Fibroblast of lung (primary cell): ENCODE data around the gene SYT8.

ENCODE experiments used
- CTCF ChIP-seq, 2 donors: IDR thresholded peaks in 1 of 2; conservative IDR thresholded peaks in 1 of 2; 1 replicate in 1 of 2; 2 replicates in 1 of 2; pipeline ENCODE4 v1.5.1; 2011 to 2012; ENCODE audit warnings: low read length in 2 of 2, control low read depth in 1 of 2, inconsistent platforms in 1 of 2, low read depth in 1 of 2, mild to moderate bottlenecking in 1 of 2
- EZH2 ChIP-seq: IDR thresholded peaks from 2 replicates; pipeline ENCODE4 v1.5.1; 2012; ENCODE audit warnings: low read length, control low read depth, mild to moderate bottlenecking; ENCODE audit errors: missing control alignments

GRCh38 chr11:1845561-1846452 is 11.0 kb downstream of the SYT8 start:
- TF ChIP-seq CTCF (conservative IDR thresholded peaks at IDR 0.05 in 1 of 2, IDR thresholded peaks at IDR 0.05 in 1 of 2; ENCODE audit: low read depth in 1 of 2, low read length in 2 of 2) (no peak), EZH2 (no peak)
